HepG2 (cell line): Measurements from ENCODE around the gene LYRM9. TPM values are rescaled to one million over a fixed set of nuclear protein-coding genes. Genes with fewer than 3 reads are reported as not detected.

Source experiments
- ATAC-seq: fragments of 200-7000 bp; cut with Tn5 transposase; 3 replicates; pipeline ENCODE4 v1.9.1; 2020; ENCODE audit warnings: mild to moderate bottlenecking, moderate library complexity
- BruUV-seq: library from RNA; stranded (reverse); fragments of 400-500 nt; replicated peaks from 2 replicates; lab custom pipeline; 2021; lab: Mats Ljungman, UMichigan
- CTCF ChIA-PET: fragments of 300-600 bp; formaldehyde crosslinking; extraction: SDS; loops from one replicate; lab custom pipeline; 2021; ENCODE audit warnings: low total read pairs, inconsistent platforms, low intra/inter-chr PET ratio; lab: Yijun Ruan, JAX
- POLR2A ChIA-PET: fragments of 350-600 bp; sonication (Branson Sonifier 250); formaldehyde crosslinking; loops from one replicate; lab custom pipeline; 2020; ENCODE audit warnings: antibody characterized with exemption, inconsistent platforms; lab: Yijun Ruan, JAX
- DNase-seq: peaks from one replicate; pipeline ENCODE4 v3.0.0-alpha.2; 2015; ENCODE audit warnings: low spot score
- FAIRE-seq: peaks from 3 replicates; lab custom pipeline; 2011; peaks lifted over from hg19 to GRCh38; lab: Jason Lieb, UNC
- H2AFZ ChIP-seq: one replicate; pipeline ENCODE4 v1.6.1; 2011; ENCODE audit warnings: low read length, inconsistent platforms
- H3K27ac ChIP-seq: fragments of 300-600 bp; 3 replicates; pipeline ENCODE4 v1.8.0; 2011; ENCODE audit warnings: mixed run types, mild to moderate bottlenecking, mixed read lengths, low read length, inconsistent platforms; ENCODE audit not compliant: insufficient read depth; ENCODE audit errors: extremely low read length
- H3K27me3 ChIP-seq, 2 experiments: fragments of 200-600 bp in 1 of 2; 2 replicates in 1 of 2; 3 replicates in 1 of 2; pipeline versions ENCODE4 v1.6.0 to v1.8.0; 2011; ENCODE audit warnings: low read length in 2 of 2, mild to moderate bottlenecking in 2 of 2, moderate library complexity in 2 of 2, inconsistent platforms in 1 of 2; ENCODE audit not compliant: insufficient read depth in 2 of 2, control insufficient read depth in 1 of 2
- H3K36me3 ChIP-seq, 2 experiments: fragments of 200-600 bp in 1 of 2; replicated peaks in 1 of 2; 2 replicates in 1 of 2; 3 replicates in 1 of 2; pipeline versions ENCODE4 v1.5.1 to v1.8.0; 2011; ENCODE audit warnings: low read length in 2 of 2, inconsistent platforms in 1 of 2; ENCODE audit not compliant: insufficient read depth in 2 of 2, control insufficient read depth in 1 of 2
- H3K4me1 ChIP-seq: 2 replicates; pipeline ENCODE4 v1.5.1; 2012; ENCODE audit warnings: low read length, inconsistent platforms; ENCODE audit not compliant: insufficient read depth
- H3K4me2 ChIP-seq: 2 replicates; pipeline ENCODE4 v1.6.0; 2011; ENCODE audit warnings: low read depth, low read length, inconsistent platforms
- H3K4me3 ChIP-seq, 3 experiments: fragments of 200-600 bp in 1 of 3; sonication (generic), shearing (Covaris generic) in 1 of 3; replicated peaks in 1 of 3; 2 replicates each; pipeline ENCODE4 v1.5.1; 2011 to 2016; ENCODE audit warnings: low read length in 3 of 3, inconsistent platforms in 2 of 3, low read depth in 2 of 3, mild to moderate bottlenecking in 2 of 3, control low read depth in 1 of 3, mixed read lengths in 1 of 3; ENCODE audit not compliant: insufficient read depth in 1 of 3
- H3K79me2 ChIP-seq: one replicate; pipeline ENCODE4 v1.6.1; 2011; ENCODE audit warnings: low read length, inconsistent platforms; ENCODE audit not compliant: insufficient read depth
- H3K9ac ChIP-seq: 2 replicates; pipeline ENCODE4 v1.6.0; 2011; ENCODE audit warnings: mild to moderate bottlenecking, low read depth, low read length, inconsistent platforms; ENCODE audit not compliant: insufficient read depth
- H3K9me3 ChIP-seq: 2 replicates; pipeline ENCODE4 v1.5.1; 2012; ENCODE audit warnings: mild to moderate bottlenecking, low read length
- H4K20me1 ChIP-seq: 2 replicates; pipeline ENCODE4 v1.6.0; 2011; ENCODE audit warnings: inconsistent platforms, mild to moderate bottlenecking, low read length, moderate library complexity; ENCODE audit not compliant: insufficient read depth
- CEBPB ChIP-seq: IDR thresholded peaks from 2 replicates; pipeline ENCODE4 v1.6.1; 2011; ENCODE audit warnings: low read depth, low read length, improper control_type of control experiment, borderline replicate concordance
- DNMT1 ChIP-seq: sonication (generic); formaldehyde crosslinking; IDR thresholded peaks from 2 replicates; pipeline ENCODE4 v1.5.1; 2020; ENCODE audit warnings: mild to moderate bottlenecking, missing genetic modification reagents
- ELK4 ChIP-seq: sonication (generic); formaldehyde crosslinking; IDR thresholded peaks from 2 replicates; pipeline ENCODE4 v1.9.0; 2021; ENCODE audit warnings: missing genetic modification reagents, borderline replicate concordance
- EP300 ChIP-seq, 3 experiments: sonication (generic) in 1 of 3; formaldehyde crosslinking in 1 of 3; IDR thresholded peaks; 2 replicates each; pipeline versions ENCODE4 v1.5.1 to v1.6.1; 2011 to 2020; ENCODE audit warnings: low read depth in 2 of 3, low read length in 2 of 3, borderline replicate concordance in 1 of 3, improper control_type of control experiment in 1 of 3, mild to moderate bottlenecking in 1 of 3, missing genetic modification reagents in 1 of 3, moderate library complexity in 1 of 3
- FOXP4 ChIP-seq: sonication (generic); formaldehyde crosslinking; IDR thresholded peaks from 2 replicates; pipeline ENCODE4 v1.4.0; 2020; ENCODE audit warnings: missing genetic modification reagents
- HNRNPK ChIP-seq: fragments of 200-400 bp; formaldehyde crosslinking; IDR thresholded peaks from 2 replicates; pipeline ENCODE4 v1.6.1; 2018; ENCODE audit warnings: low read length, low read depth, moderate library complexity, mild to moderate bottlenecking; ENCODE audit not compliant: poor library complexity, severe bottlenecking
- KAT7 ChIP-seq: IDR thresholded peaks from 2 replicates; pipeline ENCODE4 v1.6.1; 2018; ENCODE audit warnings: borderline replicate concordance, missing compliant biosample characterization
- KDM3A ChIP-seq: IDR thresholded peaks from 2 replicates; pipeline ENCODE4 v1.6.1; 2018; ENCODE audit warnings: low read depth, missing compliant biosample characterization
- MBD4 ChIP-seq: IDR thresholded peaks from 2 replicates; pipeline ENCODE4 v1.6.1; 2012; ENCODE audit warnings: low read length, inconsistent platforms, borderline replicate concordance
- SCMH1 ChIP-seq: sonication (generic); formaldehyde crosslinking; IDR thresholded peaks from 2 replicates; pipeline ENCODE4 v1.9.0; 2021; ENCODE audit warnings: missing genetic modification reagents, mild to moderate bottlenecking, borderline replicate concordance
- SKIL ChIP-seq: sonication (generic); formaldehyde crosslinking; IDR thresholded peaks from 2 replicates; pipeline ENCODE4 v1.8.0; 2022; ENCODE audit warnings: missing genetic modification reagents, mild to moderate bottlenecking, moderate library complexity, borderline replicate concordance
- SMC3 ChIP-seq: IDR thresholded peaks from 2 replicates; pipeline ENCODE4 v1.6.1; 2011; ENCODE audit warnings: low read length, improper control_type of control experiment
- ZNF256 ChIP-seq: sonication (generic); formaldehyde crosslinking; conservative IDR thresholded peaks from 2 replicates; pipeline ENCODE4 v1.4.0; 2020; ENCODE audit warnings: missing genetic modification reagents
- ZNF333 ChIP-seq: sonication (generic); formaldehyde crosslinking; IDR thresholded peaks from 2 replicates; pipeline ENCODE4 v1.4.0; 2020; ENCODE audit warnings: mild to moderate bottlenecking, missing genetic modification reagents, borderline replicate concordance
- ZNF414 ChIP-seq: sonication (generic); formaldehyde crosslinking; IDR thresholded peaks from 2 replicates; pipeline ENCODE4 v1.5.0; 2020; ENCODE audit warnings: missing genetic modification reagents
- ZNF503 ChIP-seq: sonication (generic); formaldehyde crosslinking; IDR thresholded peaks from 2 replicates; pipeline ENCODE4 v1.4.0; 2020; ENCODE audit warnings: missing genetic modification reagents
- ZNF747 ChIP-seq: sonication (generic); formaldehyde crosslinking; IDR thresholded peaks from 2 replicates; pipeline ENCODE4 v1.8.1; 2023; ENCODE audit warnings: missing genetic modification reagents, mild to moderate bottlenecking, borderline replicate concordance
- WGBS: methylation state at CpG from one replicate; pipeline ENCODE4 v1.1.6; 2017; ENCODE audit warnings: low lambda C conversion rate; 5-methylcytosine and 5-hydroxymethylcytosine counted together
- in situ Hi-C: cut with HindIII; loops from 2 replicates; pipeline ENCODE4 v1.10.0; 2017; ENCODE audit warnings: low pct_unique_long_range_greater_than_20kb; ENCODE audit not compliant: extremely low pct_ligation_motif_present
- intact Hi-C: fragments of 100-400 bp; cut with micrococcal nuclease; formaldehyde crosslinking; loops from one replicate; pipeline ENCODE4 v1.10.0; 2022; ENCODE audit not compliant: unreplicated experiment
- polyA plus RNA-seq, 8 experiments: library from polyadenylated mRNA; depleted of rRNA in 3 of 8; stranded (reverse) in 7 of 8; unstranded in 1 of 8; fragments of >200 nt; fragmentation: Illumina TruSeq in 4 of 8; extraction: Trizol in 4 of 8; gene quantifications; 2 replicates each; pipeline versions ENCODE4 v1.2.1 to v1.2.3, GENCODE V29; 2011 to 2016; ENCODE audit warnings: low read depth in 4 of 8, missing spikeins in 1 of 8, mixed read lengths in 1 of 8; ENCODE audit not compliant: insufficient read depth in 1 of 8
- total RNA-seq, 5 experiments: library from RNA; depleted of rRNA; stranded (reverse); fragments of >200 nt; fragmentation: Illumina TruSeq; extraction: Trizol; gene quantifications; 2 replicates each; pipeline ENCODE4 v1.2.3, GENCODE V29; 2016; ENCODE audit warnings: low read depth in 1 of 5

LYRM9 gene
- total and polyA plus RNA-seq, 2 of the 13 experiments (the other 11 are each of a cell fraction or from before 2014, with no cell fraction given): 0.24 to 0.66 TPM

GRCh38 chr17:27904114-27904513 is 10.9 kb upstream of the LYRM9 start:
- DNase-seq (no peak), FAIRE-seq (no peak), ATAC-seq (no peak)
- Histone ChIP-seq H4K20me1 (no peaks in the 10 kb centered on the region), H2AFZ (no peak overlapping the region), H3K79me2 (no peaks in the 10 kb centered on the region), H3K9me3 (no peaks in the 10 kb centered on the region), H3K36me3 (no peaks in the 10 kb centered on the region), H3K9ac (no peak overlapping the region), H3K4me3 (no peak overlapping the region), H3K27ac (no peak overlapping the region), H3K4me1 (peaks cover 16% of the 10 kb centered on the region), H3K4me2 (no peak overlapping the region), H3K27me3 (no peaks in the 10 kb centered on the region)
- in situ Hi-C loops: no loop called here
- 61% methylated on average over 1 of the region's 1 CpG for WGBS
- no TSS peak for BruUV-seq
- ChIA-PET CTCF (no interaction called here), POLR2A (no interaction called here)
- intact Hi-C loops: no loop called here
- TF ChIP-seq SMC3 (no peak), KDM3A (no peak), KAT7 (no peak), ZNF503 (CRISPR knock-in tag) (no peak), CEBPB (no peak), HNRNPK (no peak), ZNF747 (CRISPR knock-in tag) (no peak), DNMT1 (CRISPR knock-in tag) (no peak), ZNF256 (CRISPR knock-in tag) (no peak), ELK4 (CRISPR knock-in tag) (no peak), MBD4 (no peak), FOXP4 (CRISPR knock-in tag) (no peak), SCMH1 (no peak), EP300 (IDR thresholded peaks at IDR 0.05; ENCODE audit: low read depth in 2 of 2, low read length in 2 of 2) (no peak), EP300 (CRISPR knock-in tag; IDR thresholded peaks at IDR 0.05; ENCODE audit: borderline replicate concordance) (no peak), ZNF414 (CRISPR knock-in tag) (no peak), ZNF333 (CRISPR knock-in tag) (no peak), SKIL (CRISPR knock-in tag) (no peak)
